Ovary (tissue), 3 donors: ENCODE measurements around the gene IPO9.

Experiments used
- EP300 ChIP-seq: sonication (generic); formaldehyde crosslinking; IDR thresholded peaks from one replicate; pipeline ENCODE4 v1.6.1; 2017; ENCODE audit warnings: antibody characterized with exemption
- POLR2A ChIP-seq: fragments of 450-650 bp; IDR thresholded peaks from one replicate; pipeline ENCODE4 v1.6.1; 2017; ENCODE audit warnings: antibody characterized with exemption, mild to moderate bottlenecking, moderate library complexity
- TF ChIP-seq, protein P1 (sequence below), 3 donors: fragments of 450-650 bp in 2 of 3; fragments of 200-600 bp in 1 of 3; IDR thresholded peaks; one replicate each; pipeline versions ENCODE4 v1.5.1 to v1.8.0; 2016 to 2022; ENCODE audit warnings: antibody characterized with exemption in 3 of 3, mild to moderate bottlenecking in 1 of 3
- donor health status: DM: no; HTN: no; CAD: no.

DNA sequence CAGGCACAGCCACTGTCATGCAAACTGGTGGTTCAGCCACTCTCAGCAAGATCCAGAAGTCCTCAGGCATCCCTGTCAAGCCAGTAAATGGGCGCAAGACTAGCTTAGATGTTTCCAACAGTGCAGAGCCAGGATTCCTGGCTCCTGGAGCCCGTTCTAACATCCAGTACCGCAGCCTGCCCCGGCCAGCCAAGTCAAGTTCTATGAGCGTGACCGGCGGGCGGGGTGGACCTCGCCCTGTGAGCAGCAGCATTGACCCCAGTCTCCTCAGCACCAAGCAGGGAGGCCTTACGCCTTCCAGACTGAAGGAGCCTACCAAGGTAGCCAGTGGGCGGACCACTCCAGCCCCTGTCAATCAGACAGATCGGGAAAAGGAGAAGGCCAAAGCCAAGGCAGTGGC is 46.6 kb upstream of the IPO9 start:
- TF ChIP-seq EP300 (no peak), POLR2A (no peak)
- TF ChIP-seq, protein P1, sequence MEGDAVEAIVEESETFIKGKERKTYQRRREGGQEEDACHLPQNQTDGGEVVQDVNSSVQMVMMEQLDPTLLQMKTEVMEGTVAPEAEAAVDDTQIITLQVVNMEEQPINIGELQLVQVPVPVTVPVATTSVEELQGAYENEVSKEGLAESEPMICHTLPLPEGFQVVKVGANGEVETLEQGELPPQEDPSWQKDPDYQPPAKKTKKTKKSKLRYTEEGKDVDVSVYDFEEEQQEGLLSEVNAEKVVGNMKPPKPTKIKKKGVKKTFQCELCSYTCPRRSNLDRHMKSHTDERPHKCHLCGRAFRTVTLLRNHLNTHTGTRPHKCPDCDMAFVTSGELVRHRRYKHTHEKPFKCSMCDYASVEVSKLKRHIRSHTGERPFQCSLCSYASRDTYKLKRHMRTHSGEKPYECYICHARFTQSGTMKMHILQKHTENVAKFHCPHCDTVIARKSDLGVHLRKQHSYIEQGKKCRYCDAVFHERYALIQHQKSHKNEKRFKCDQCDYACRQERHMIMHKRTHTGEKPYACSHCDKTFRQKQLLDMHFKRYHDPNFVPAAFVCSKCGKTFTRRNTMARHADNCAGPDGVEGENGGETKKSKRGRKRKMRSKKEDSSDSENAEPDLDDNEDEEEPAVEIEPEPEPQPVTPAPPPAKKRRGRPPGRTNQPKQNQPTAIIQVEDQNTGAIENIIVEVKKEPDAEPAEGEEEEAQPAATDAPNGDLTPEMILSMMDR (IDR thresholded peaks at IDR 0.05), result no peak
